Right hindlimb (tissue), 1 donor: ENCODE data around the gene RHOG.
A peak's percentile ranks its signal among the peaks of the same experiment; 100 is the strongest.

Source experiments
- DNase-seq: peaks from one replicate; pipeline ENCODE4 v3.0.0-alpha.2; 2018

Gene RHOG

DNA sequence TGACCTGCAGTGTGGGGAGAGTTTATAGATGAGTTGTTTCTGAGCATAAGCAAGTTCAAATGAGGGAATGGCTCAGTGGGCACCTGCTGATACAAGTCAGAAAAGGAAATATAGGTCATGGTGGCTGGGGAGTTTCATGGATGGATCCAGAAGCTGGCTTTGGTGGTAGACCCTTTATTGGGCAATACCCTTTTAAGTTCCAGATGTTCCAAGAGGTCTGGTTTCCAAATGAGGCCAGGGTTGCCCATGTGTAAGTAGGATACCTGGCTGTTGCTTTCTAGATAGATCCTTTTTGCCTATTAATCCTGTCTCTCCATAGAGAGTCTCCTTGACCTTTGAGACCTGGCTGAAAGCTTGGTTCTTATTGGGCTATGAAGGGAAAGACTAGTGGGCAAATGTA is 16.9 kb upstream of the RHOG start:
- no peak for DNase-seq

DNA sequence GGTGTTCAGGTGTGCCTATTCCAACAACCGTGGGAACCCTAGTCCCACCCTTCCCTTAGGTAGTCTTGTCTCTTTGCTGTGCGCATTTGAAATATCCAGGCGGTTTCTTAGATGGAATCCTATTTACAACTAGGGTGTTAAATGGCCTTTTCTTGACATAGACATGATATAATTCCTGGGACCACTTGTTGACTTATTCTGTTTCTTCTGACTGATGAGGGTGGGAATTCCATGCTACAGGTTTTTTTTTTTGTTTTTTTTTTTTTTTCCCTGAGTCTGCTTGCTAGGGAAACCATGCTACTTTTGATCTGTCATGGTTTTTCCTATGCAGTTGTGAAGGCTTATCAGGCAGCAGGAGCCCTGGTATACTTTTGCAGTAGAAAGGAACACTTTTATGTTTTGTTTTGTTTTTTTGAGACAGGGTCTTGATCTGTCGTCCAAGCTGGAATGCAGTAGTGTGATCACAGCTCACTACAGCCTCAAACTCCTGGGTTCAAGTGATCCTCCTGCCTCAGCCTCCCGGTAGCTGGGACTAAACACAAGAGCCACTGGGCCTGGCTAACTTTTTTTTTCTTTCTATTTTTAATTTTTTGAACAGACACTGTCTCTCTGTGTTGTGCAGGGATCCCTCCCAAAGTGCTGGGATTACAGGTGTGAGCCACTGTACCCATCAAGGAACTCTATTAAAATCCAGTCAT is 16.2 kb upstream of the RHOG start:
- no peak for DNase-seq

DNA sequence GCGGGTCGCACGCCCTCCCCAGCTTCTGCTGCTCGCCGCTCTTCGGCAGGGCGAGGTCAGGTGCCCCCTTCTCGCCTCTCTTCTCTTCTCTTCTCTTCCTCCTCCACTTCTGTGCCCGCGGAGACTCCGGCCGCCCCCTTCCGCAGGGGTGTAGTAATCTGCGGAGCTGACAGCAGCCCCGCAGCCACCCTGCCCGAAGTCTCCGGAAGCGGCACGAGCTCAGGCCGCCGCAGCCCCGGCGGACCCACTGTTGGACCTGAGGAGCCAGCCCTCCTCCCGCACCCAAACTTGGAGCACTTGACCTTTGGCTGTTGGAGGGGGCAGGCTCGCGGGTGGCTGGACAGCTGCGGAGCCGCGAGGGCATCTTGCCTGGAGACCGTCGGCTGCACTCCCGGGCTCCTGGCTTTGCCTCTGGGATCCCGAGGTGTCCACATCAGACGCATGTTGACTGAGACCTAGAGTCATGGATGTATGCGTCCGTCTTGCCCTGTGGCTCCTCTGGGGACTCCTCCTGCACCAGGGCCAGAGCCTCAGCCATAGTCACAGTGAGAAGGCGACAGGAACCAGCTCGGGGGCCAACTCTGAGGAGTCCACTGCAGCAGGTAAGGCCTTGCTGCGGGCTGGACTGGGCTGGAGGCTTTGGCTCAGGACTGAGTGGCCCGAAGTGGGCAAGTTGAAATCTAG is 15.2 kb upstream of the RHOG start:
- peak; percentile 54 for DNase-seq

DNA sequence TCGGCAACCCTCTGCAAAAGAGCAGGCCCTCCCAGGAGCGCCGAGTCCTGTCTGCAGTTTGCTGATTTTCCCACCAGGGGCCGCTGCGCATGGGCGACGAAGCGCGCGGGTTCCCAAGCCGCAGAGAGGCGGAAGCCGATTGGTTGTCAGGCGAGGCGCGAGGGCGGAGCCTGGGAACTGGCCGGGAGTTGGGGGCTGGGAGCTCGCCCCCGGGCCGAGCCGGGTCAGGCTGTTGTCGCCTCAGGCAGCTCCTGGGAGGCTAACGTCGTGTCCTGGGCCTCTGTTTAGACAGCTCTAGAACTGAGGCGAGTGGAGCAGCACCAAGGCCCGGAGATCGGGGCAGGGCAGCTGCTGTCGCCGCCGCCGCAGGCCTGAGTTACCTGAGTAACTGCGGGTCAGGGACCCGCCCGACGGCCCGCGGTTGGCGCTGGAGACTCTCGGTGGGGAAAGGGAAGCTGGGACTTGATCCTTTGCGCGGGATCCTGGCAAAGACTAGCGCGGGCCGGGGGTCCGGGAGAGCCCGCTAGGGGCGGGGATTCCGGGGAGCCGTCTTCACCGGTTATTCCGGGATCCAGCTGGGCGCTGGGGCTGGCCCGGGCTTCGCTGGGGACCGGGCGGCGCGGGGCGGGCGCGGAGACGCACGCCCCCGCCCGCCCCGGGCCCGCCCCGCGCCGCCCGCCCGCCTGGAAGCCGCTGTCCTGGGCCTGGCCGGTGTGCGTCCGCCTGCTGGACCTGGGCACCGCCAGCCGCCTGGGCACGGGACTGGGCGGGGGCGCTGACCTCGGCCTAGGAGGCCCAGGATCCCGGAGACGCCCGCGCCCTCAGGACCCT is 14.4 kb upstream of the RHOG start, which contains the start of gene STIM1:
STIM1 (plus strand) TSS at position 688 of the 831 bp plus-strand sequence. CDS start 607 bp downstream, outside the sequence.
- DNase-seq = peak; percentile 96

DNA sequence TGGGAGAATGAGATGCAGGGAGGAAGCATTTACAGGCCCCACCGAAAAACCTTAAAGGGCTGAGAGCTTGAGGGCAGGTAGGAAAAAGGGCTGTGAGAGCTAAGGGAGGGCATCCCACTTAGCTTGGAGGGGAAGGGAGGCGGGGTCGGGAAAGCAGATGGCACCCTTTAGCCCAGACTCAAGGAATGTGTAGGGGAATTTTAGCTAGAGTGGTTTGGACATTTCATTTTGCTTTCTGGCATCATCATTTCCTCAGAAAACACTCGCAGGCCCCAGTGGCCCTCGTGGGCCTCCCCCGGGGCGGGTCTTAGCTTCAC is 13.9 kb upstream of the RHOG start:
- no peak for DNase-seq

DNA sequence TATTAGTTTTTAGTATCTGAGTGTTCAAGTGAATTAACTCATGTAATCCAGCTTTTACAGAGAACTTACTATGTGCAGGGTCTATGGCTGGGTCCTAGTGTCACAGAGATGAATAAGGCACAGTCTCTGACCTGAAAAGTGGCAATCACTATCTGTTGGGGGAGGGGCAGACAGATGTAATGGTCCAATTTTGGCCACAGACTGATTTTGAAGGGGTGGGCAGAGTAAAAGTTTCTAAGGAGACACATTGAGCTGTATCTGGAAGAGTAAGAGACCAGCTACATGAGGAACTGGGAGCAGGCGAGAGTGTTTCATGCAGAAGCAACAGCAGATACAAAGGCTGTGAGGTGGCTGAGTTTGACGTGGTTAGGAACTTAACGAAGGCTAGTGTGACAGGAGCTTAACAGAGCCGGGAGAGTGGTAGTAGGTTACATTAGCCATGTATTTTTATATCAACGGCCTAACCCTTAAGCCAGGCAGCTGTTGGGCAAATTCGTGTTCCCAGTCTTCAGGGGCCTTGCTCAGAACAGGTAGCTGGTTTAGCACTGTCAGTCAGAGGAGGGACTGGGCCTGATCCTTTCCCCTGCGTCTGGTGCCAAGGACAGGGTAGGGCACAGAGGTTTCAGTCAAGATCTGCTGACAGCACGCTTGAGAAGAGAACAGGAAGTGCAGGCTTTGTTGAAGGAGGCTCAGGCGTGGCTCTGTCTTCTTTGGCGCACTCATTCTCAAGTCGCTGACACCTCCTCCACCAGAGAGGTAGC is 13.3 kb upstream of the RHOG start:
- DNase-seq = peak; percentile 39

DNA sequence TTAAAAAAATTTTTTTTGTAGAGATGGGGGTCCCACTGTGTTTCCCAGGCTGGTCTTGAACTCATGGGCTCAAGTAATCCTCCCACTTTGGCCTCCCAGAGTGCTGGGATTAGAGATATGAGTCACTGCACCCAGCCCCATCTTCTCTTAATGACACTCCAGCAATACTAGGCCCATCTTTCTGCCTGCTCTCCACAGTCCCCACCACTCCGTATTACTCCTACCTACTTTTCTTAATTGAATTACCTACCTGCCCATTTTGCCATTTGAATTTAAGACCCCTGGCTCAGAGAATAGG is 12.7 kb upstream of the RHOG start:
- DNase-seq = no peak

DNA sequence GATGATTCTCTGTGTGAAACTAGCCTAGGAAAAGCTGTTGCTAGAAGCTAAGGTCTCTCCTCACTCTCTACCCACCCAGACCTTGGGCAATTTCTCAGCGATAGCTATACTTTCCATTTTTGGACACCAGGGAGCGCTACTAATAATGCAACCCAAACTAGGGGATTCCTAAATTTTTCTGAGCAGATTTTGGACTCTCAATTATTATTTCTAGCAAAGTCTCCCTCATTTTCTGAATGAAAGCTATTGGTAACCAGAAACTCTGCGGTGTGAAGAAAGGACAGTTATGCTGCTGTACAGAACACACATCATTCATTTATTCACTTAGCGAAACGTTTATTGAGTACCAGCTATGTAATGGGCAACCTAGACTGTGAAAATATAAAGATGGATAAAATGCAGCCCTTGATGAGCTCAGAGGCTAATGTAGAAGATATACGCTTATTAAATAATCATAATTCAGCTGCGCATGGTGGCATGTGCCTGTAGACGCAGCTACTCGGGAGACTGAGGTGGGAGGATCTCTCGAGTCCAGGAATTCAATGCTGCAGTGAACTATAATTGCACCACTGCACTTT is 8.6 kb upstream of the RHOG start:
- peak; percentile 31 for DNase-seq

DNA sequence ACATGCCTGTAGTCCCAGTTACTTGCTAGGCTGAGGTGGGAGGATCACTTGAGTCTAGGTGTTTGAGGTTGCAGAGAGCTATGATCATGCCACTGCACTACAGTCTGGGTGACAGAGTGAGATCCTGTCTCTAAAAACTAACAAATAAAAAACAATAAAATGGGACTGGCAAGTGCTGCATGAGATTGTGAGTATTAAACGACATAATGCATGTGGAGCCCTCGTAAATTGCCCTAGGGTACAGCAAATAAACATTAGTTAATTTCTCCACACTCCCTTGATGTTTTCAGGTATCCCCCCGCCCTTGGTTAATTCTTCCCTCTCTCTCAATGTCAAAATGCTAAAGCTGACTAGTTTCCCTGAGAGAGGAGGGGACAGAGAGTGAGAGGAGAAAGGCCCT is 4.9 kb upstream of the RHOG start:
- DNase-seq = no peak

DNA sequence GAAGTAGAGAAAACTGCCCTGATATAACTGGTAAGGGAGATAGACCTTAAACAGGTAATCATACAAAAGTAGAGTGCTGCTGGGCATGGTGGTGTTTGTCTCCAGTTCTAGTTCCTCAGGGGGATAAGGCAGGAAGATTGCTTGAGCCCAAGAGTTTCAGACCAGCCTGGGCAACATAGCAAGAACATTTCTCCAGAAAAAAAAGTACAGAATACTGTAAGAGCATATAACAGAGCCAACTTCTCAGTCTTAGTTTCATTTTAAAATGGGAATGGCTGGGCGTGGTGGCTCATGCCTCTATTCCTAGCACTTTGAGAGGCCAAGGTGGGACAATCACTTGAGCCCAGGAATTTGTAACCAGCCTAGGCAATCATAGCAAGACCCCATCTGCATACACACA is 4.5 kb upstream of the RHOG start:
- no peak for DNase-seq

DNA sequence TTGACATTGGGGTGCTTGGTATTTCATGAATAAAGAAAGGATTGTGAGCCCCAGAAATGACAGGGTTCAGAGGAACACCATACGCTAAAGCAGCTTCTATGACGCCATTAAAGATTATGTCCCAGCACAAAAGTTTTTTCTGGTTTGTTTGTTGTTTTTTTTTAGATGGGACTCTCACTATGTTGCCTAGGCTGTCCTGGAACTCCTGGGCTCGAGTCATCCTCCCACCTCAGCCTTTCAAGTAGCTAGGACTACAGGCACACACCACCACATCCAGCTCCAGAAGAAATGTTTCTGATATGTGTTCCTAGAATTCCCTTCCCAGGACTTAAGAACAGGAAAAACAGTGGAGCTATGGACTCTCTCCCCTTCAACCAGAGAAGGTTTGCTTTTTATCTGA is 2.6 kb upstream of the RHOG start:
- no peak for DNase-seq

DNA sequence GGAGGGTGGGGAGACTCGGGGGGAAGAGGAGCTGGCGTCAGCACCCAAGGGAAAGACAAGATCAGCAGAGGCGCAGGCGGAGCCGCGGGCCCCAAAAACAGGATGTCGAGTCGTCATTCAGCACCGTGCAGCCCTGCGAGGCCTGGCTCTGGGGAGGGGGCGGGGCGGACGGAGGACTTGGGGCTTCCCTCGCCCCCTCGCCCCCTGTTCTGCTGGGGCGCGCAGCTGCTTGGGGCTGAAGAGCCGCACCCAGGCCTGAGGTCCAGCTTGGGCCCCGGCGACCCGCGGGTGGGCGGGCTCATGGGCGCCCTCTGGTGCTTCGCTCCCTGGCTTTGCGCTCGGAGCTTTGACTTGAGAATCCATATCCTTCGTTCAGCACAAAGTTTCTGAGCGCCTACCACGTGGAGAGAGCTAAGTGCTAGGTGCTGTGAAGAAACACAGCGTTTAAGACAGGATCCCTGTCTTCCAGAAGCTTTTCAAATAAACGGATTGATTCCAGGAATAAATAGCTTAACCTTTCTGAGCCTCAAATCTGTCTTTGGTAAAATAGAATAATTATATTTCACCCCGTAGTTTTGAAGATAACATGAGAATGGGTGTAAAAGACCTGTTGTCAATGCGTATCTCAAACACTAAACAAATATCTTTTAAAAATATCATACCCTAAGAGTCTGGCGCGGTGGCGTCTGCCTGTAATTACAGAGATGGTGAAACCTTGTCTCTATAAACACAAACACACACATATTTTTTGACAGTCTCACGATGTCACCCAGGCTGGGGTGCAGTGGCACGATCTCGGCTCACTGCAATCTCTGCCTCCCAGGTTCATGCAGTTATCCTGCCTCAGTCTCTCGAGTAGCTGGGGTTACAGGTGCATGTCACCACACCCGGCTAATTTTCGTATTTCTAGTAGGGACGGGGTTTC is 929 bp upstream of the RHOG start:
- peak; percentile 90 for DNase-seq

DNA sequence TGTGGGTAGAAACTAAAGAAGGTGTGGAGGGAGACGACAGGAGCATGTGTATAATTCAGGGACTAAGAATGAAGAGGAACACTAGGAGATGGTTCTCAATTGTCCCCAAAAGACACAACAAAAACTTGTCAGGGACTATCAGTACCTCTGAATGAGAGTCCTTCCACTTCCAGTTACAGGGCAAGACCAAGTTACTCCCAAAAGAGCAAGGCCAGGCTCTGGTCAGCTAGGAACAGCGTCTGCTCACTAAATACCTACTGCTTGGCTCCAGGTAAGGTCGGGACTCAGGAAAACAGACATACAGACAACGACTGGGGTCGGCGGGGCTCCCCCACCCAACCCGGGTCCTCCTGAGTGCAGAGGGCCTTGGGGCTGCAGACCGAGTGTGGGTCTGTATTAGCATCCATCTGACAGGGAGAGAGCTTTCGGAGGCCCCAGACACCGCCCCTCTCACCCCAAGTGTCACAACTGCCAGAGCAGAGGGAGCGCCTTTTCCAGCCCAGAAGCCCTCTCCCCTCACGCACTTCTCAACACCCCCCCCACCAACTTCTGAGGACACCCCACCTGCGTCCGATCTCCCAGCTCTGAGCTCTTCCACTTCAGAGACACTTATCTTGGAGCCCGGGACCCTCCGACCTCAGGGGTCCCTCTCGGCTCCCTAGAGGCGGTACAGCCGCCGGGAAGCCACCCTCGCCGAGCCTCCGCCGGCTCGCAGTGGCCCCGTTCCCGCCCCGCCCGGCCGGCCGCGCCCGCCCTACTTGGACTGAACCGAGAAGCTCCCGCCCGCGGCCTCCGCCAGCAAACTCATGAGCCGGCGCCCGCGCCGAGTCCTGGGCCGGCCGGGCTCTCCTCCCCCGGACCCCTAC is 522 bp downstream of the RHOG start:
- DNase-seq = no peak

DNA sequence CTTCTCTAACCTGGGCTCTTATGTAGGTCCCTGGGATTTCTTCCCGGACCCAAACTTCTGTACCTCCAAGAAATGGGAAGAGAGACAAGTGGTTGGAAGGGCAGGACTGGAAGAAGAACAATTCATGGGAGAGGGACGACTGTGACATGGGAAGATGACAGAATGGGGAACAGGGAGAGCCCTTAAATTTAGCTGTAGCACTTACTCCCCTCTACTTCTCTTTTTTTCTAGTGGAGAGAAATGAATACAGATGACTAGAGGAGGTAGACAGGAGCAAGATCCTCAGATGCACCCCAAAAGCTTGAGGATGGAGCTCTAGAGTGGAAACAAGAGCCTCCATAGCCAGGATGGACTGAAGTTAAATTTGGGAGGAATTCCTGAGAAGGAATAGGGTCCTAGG is 2.3 kb downstream of the RHOG start:
- no peak for DNase-seq

DNA sequence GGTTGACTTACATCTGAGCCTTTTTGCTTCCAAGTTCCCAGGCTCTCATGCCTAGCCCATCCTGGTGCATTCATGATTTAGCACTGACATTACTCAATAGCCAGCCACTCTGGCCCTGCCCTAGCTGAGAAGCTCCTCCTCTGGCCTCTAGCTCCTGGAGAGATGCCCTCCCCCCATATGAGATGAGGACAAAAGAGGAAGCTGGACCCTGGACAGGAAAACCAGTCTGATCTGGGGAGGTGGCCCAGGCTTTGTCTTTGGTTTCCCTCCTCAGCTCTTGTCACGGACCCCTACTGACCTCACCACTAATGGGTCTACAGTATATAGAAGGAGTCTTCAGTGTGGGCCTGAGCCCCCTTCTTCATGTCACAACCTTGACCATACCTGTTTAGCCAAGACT is 3.0 kb downstream of the RHOG start:
- peak; percentile 28 for DNase-seq

DNA sequence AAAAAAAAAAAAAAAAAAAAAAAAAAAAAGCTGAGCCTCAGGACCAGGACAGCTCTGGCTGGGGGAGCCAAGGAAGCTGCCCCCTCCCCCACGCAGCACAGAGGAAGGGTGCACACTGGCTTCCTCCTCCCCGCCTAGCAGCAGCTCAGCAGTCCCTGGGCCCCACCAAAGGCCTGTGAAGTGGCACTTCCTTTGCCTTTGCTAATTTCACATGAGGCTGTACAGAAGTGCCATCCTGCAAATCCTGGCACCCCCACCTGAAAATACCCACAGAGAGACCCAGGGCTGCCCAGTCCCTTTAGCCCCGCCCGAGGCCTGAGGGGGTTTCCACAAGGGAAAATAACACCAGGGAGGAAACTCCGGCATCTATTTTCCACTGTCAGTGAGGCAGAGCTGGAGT is 3.9 kb downstream of the RHOG start:
- DNase-seq = no peak

DNA sequence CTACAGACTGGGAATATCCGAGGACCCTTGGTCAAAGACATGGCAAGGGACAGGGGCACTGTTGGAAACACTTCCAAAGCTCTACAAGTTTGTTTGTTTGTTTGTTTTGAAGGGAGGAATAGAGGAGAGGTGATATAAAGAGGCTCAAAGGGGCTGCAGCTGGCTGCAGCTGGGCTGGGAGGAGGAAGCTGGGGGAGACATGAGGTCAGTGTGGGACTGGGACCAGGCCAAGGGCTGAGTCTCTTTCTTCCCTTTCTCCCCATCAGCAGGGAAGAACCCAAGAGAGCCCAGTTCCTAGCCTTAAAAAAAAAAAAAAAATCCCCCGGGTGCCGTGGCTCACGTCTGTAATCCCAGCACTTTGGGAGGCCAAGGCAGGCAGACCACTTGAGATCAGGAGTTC is 5.0 kb downstream of the RHOG start:
- DNase-seq = peak; percentile 29

DNA sequence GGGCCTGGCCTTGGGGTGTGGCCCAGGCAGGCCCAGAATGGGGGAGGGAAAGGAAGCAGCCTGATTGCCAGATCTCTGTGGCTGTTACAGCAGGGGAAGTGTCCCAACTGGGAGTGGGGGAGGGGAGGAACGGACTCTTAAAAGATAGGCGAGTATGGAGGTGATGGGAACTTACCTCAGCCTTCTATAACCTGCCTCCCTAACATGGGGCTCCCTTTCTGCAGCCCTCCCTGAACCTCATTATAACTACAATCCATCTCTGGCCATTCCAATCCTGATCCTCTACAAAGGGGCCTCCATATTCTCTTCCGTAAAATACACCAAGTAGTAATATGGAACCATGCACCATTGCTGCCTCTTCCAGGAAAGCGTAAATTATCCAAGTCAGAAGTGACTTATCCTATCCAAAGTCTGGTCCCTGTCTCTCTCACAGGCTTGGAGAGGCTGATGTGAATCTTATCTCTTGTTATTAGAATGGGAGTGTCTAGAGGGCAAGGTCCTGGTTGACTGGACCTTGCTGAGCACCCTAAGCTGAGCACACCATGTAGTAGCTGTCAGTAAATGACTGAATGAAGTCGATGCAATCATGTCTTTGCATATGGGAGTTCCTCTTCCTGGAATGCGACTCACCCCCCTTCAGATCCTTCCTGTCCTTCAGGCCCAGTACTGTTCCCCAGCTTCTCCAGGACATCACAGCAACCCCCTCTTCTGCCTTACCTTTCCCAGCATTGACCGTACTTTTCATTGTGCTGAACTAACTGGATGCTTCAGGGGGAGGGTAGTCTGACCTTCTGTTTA is 5.9 kb downstream of the RHOG start:
- no peak for DNase-seq

DNA sequence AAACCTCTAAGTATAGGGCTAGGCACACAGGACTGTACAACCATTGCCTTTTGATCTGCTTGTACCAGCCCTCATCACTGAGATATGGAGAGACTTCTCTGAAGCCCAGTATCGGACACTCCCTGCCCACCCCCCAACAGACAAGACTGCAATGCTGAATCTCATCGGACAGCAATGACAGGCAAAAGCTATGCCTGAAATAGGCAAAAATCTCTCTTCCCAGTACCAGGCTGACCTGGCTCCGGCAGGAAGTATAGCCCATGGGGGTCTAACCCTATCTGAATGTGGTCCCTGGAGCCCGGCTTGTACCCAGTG is 6.5 kb downstream of the RHOG start:
- no peak for DNase-seq

DNA sequence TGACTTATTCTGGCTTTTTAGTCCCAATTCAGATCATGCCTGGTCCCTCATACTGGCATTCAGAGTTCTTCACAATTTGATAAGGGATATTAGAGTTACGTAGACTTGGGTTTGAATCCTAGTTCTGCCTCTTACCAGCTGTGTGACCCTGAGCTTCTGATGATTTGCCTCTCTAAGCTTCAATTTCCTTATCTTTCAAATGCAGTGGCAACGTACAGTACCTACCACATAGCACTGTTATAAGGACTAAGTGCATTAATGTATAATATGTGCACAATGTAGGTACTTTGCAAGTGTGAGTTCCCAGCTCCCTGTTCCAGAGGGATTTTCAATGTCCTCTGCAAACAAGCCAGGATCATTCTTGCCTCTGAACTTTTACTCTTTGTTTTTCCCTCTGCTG is 7.3 kb downstream of the RHOG start:
- no peak for DNase-seq
